Right ventricle myocardium inferior (tissue), 1 donor: ENCODE measurements around the gene MGAT5. TPM values are rescaled to one million over a fixed set of nuclear protein-coding genes. Genes with fewer than 3 reads are reported as not detected.

Experiments used
- ATAC-seq: fragments of 200-7000 bp; cut with Tn5 transposase; one replicate; pipeline ENCODE4 v1.9.1; 2020; ENCODE audit warnings: mild to moderate bottlenecking, moderate library complexity
- DNase-seq: peaks from one replicate; pipeline ENCODE4 v3.0.0; 2021; ENCODE audit errors: missing footprints
- intact Hi-C: fragments of 100-400 bp; cut with DNase I; formaldehyde crosslinking; loops from one replicate; pipeline ENCODE4 v1.11.0; 2022
- total RNA-seq: library from RNA; stranded (reverse); fragmentation: NEBNext Ultra II Directional; extraction: Animal tissue kit (Norgen Biotek cat#: 25700); gene quantifications from one replicate; pipeline ENCODE4 v1.2.1, GENCODE V29; 2021
- donor health status: DM: no; HTN: yes; CAD: no; lungs with severe emphysema.

Gene MGAT5
- total RNA-seq, 1 donor from 2014 or later, result 92.3 TPM

DNA sequence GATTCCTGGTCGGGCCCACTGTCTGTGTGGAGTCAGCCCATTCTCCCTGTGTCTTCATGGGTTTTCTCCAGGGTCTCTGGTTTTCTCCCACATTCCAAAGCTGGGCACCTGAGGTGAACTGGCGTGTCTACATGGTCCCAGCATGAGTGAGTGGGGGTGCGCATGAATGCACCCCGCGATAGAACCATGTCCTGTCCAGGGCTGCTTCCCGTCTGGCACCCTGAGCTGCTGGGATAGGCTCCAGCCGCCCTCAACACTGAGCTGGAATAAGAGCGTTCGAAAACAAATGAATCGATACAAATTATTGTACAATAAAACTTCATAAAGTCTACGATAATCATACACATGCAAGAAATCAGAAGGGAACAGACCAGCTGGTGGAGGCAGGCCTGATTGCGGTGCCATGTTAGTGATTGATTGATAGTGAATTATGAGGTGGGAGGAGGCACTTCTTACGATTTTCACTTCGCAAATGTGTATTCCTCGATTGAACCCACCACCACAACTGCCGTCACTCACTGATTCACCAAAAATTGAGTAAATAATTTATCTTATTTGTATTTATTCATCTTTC, 186.6 kb downstream of the MGAT5 start:
- ATAC-seq, result no peak
- intact Hi-C loops, result no loop called here
- no peak for DNase-seq

DNA sequence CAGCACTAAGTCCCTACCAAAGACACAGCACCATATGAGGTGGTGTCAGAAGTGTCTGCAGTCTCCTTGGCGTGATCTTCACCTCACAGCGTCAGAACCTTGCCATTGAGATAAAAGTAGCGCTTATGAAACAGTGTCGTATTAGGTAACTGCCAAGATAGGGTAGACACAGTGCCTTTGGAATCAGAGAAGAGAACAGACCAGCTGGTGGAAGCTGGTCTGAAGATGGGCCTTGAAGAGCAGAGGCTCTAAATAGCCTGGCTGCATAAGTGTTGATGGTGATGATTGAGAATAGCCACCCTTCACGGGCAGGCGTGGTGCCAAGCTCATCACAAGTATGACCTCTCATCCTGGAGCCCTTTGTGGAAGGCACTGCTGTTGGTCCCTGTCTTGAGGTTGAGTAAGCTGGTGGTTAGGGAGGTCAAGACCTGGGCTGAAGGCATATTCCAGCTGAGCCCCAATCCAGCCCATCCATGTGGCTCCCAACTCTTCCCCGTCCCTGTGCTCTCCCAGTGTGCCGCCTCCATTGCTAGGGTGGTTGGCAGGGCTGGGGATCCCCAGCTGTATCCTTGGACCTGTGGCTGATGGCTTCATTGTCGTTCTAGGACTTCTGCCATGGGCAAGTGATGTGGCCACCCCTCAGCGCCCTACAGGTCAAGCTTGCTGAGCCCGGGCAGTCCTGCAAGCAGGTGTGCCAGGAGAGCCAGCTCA, 187.4 kb downstream of the MGAT5 start:
- intact Hi-C loops, result no loop called here
- DNase-seq (no peak), ATAC-seq (peak; percentile 76)

GRCh38 chr2:134443814-134444480, 190.1 kb downstream of the MGAT5 start:
- no peak for ATAC-seq
- DNase-seq, result no peak
- intact Hi-C loops, result no loop called here

GRCh38 chr2:134445116-134445515, 191.2 kb downstream of the MGAT5 start:
- intact Hi-C loops, result no loop called here
- no peak for ATAC-seq
- DNase-seq, result no peak

- intact Hi-C loops, result no loop called here
- DNase-seq (no peak), ATAC-seq (no peak)
These were observed 192.1 kb downstream of the MGAT5 start for GRCh38 chr2:134445985-134446382.

- intact Hi-C loops, result no loop called here
- no peak for DNase-seq
- no peak for ATAC-seq
These were observed 192.6 kb downstream of the MGAT5 start for GRCh38 chr2:134446383-134447017.

DNA sequence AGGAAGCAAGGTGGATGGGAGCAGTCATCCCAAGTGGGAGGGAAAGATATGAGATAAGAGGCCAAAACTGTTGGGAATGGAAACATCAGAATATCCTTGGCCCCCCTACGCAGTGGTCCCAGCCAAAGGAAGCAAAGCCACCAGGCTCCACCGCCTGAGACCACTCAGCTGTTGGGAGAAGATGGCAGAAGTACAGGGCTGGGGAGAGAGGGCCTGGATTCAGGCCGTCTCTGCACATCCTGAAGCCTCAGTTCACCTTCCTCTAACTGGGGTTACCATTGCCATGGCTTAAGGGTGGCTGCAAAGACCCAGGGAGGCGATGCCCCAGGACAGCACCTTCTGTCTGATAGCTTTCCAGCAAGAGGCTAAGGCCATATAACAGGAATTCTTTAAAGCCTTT, 193.8 kb downstream of the MGAT5 start:
- intact Hi-C loops, result no loop called here
- no peak for ATAC-seq
- DNase-seq, result no peak

DNA sequence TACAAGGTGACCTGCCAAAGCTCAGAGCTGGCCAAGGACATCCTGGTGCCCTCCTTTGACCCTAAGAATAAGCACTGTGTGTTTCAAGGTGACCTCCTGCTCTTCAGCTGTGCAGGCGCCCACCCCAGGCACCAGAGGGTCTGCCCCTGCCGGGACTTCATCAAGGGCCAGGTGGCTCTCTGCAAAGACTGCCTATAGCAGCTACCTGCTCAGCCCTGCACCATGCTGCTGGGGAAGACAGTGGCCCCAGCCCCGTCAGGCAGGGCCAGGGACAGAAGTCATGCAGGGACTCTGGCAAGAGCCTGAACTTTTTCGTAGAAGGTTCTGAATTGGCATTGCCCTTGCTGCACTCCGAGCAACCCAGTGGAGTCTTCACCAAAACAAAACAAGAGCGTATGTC, 194.8 kb downstream of the MGAT5 start:
- DNase-seq, result no peak
- intact Hi-C loops, result no loop called here
- no peak for ATAC-seq

- ATAC-seq (no peak), DNase-seq (no peak)
- intact Hi-C loops, result no loop called here
These were observed 195.3 kb downstream of the MGAT5 start for GRCh38 chr2:134449157-134449556.

DNA sequence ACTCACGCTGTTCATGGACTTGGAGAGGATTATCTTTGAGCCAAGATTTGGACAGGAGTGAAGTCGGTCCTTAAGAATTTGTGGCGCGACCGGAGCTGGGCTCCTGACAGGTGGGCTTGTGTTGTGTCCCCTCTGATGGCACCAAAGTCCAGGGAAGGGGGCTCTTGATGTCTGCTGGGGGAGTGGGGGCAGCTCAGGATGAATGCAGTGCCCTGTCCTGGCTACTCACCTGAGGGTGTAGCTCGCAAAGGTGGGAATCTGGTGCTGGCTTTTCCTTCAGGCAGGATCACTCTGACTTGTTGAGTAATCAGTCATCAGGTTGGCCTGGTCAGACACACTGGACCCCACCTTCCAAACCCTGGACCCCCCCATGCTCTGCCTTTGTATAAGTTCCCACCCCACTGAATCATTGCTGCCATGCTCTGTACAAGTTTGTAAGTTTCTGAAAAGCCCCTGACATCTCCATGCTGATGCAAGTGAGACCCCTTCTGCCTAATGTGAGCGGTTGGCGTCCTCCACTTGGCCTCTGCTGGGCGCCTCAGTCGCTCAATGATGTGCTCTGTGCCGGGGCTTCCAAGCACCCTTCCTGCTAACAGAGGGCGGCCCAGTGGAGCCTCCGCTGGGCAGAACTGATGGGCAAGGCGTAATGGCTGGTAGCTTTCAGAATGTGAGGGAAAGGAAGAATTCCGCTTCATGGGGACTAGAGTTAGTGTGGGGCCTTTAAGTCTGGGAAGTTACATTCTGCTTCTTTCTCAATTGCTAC, 196.1 kb downstream of the MGAT5 start:
- no peak for DNase-seq
- no peak for ATAC-seq
- intact Hi-C loops, result loop anchor here (2.0 to 5.0 kb wide), 2 partner anchors 73 to 331 kb away; no protein-coding TSS in a partner anchor

DNA sequence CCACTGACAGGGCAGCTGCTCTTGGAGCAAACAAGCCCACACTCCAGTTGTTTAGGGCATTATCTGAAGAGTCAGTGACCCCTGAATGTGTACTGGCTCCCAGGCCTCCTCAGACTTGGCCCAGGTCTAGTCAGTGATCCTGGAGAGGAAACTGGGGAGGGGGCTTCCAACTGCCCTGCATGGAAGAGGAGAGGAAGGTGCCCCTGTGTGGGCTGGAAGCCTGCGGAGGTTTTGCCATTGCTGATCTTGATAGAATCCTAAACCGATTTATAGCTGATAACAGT, 197.4 kb downstream of the MGAT5 start:
- intact Hi-C loops, result loop anchor here (2.0 to 5.0 kb wide), 2 partner anchors 74 to 332 kb away; no protein-coding TSS in a partner anchor
- DNase-seq, result no peak
- ATAC-seq, result no peak

- no peak for ATAC-seq
- DNase-seq, result no peak
- intact Hi-C loops, result loop anchor here (5.0 kb wide), 1 partner anchor 75 kb away; no protein-coding TSS in a partner anchor
These were observed 198.3 kb downstream of the MGAT5 start for GRCh38 chr2:134452042-134452733.

- ATAC-seq, result no peak
- no peak for DNase-seq
- intact Hi-C loops, result loop anchor here (5.0 kb wide), 1 partner anchor 76 kb away; no protein-coding TSS in a partner anchor
These were observed 199.6 kb downstream of the MGAT5 start for GRCh38 chr2:134453476-134453875.

- ATAC-seq (no peak), DNase-seq (no peak)
- intact Hi-C loops, result loop anchor here (5.0 kb wide), 1 partner anchor 77 kb away; no protein-coding TSS in a partner anchor
These were observed 200.1 kb downstream of the MGAT5 start for GRCh38 chr2:134453973-134454372.

DNA sequence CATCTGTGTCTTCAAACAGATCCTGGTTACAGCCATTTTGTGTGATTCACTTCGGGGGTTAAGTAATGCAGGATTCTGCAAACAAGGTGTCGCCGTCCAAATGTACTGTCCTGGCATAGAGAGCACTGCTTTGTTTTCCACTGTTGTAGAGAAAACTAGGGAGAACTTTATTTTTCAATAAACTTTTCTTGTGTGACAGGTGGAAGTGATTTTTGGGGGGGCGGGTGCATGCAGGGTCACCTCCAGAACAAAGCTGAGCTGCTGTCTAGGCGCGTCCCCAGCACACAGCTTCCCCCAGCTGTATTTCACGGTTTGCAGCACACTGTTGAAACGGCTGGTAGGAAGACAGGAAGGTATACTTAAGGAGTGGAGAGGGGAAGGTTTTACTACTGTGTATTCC, 200.6 kb downstream of the MGAT5 start:
- intact Hi-C loops, result loop anchor here (5.0 kb wide), 1 partner anchor 77 kb away; no protein-coding TSS in a partner anchor
- ATAC-seq (no peak), DNase-seq (no peak)

GRCh38 chr2:134454931-134455330, 201.1 kb downstream of the MGAT5 start:
- no peak for ATAC-seq
- intact Hi-C loops, result loop anchor here (5.0 kb wide), 1 partner anchor 78 kb away; no protein-coding TSS in a partner anchor
- DNase-seq, result no peak

GRCh38 chr2:134455426-134455825, 201.6 kb downstream of the MGAT5 start:
- ATAC-seq, result no peak
- no peak for DNase-seq
- intact Hi-C loops, result no loop called here

DNA sequence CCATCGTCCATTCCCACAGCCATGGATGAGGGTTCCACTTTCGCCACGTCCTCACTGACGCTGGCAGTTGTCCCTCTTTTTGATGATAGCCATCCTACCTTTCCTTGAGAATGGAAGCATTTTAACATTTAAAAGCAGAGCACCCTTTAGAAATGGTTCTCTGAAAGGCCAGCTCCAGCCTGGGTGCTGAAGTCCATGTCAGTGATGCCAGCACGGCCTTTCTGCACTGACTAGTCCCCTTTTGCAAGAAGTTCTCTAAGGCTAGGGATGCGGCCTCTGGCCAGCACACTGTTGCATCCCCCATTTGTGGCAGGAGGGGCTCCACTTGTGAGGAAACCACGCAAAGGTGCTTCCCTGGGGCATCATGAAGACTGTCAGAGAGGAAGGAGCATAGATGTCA, 203.5 kb downstream of the MGAT5 start:
- DNase-seq (no peak), ATAC-seq (no peak)
- intact Hi-C loops, result no loop called here
